SK-N-SH (cell line): ENCODE data around the gene FAM47E. TPM values are rescaled to one million over a fixed set of nuclear protein-coding genes. Genes with fewer than 3 reads are reported as not detected.

Source experiments
- CTCF ChIA-PET: fragments of 300-600, 350-600 bp; formaldehyde crosslinking; extraction: SDS; loops from one replicate; lab custom pipeline; 2021; lab: Yijun Ruan, JAX
- POLR2A ChIA-PET: fragments of 350-600 bp; sonication (Branson Sonifier 250); formaldehyde crosslinking; extraction: SDS; loops from one replicate; lab custom pipeline; 2020; ENCODE audit warnings: antibody characterized with exemption, inconsistent platforms; lab: Yijun Ruan, JAX
- DNase-seq: peaks from one replicate; pipeline ENCODE4 v3.0.0; 2012
- H2AFZ ChIP-seq: fragments of 200-600 bp; sonication (generic); 2 replicates; pipeline ENCODE4 v1.8.1; 2016; ENCODE audit warnings: antibody characterized with exemption, mild to moderate bottlenecking, low read depth
- H3F3A ChIP-seq: fragments of 200-600 bp; sonication (generic); replicated peaks from 2 replicates; pipeline ENCODE3; 2016; ENCODE audit warnings: antibody characterized with exemption, mild to moderate bottlenecking; ENCODE audit not compliant: insufficient read depth
- H3K27ac ChIP-seq, 2 experiments: fragments of 200-500 bp in 1 of 2; fragments of 200-600 bp in 1 of 2; sonication (Bioruptor generic) in 1 of 2; sonication (generic), shearing (Covaris generic) in 1 of 2; 2 replicates each; pipeline versions ENCODE4 v1.5.1 to v1.6.1; 2014 to 2016; ENCODE audit warnings: low read depth in 2 of 2, inconsistent platforms in 1 of 2, low read length in 1 of 2, mild to moderate bottlenecking in 1 of 2, mixed read lengths in 1 of 2
- H3K27me3 ChIP-seq: fragments of 200-600 bp; sonication (generic), shearing (Covaris generic); 2 replicates; pipeline ENCODE4 v1.6.1; 2016; ENCODE audit warnings: mixed run types; ENCODE audit not compliant: insufficient read depth
- H3K36me3 ChIP-seq, 2 experiments: fragments of 200-500 bp in 1 of 2; fragments of 200-600 bp in 1 of 2; sonication (Bioruptor generic) in 1 of 2; sonication (generic) in 1 of 2; replicated peaks in 1 of 2; 2 replicates each; pipeline versions ENCODE3 to v1.5.1; 2014 to 2016; ENCODE audit warnings: low read length in 1 of 2, mild to moderate bottlenecking in 1 of 2; ENCODE audit not compliant: insufficient read depth in 2 of 2, control insufficient read depth in 1 of 2
- H3K4me1 ChIP-seq, 2 experiments: fragments of 200-500 bp in 1 of 2; fragments of 200-600 bp in 1 of 2; sonication (Bioruptor generic) in 1 of 2; sonication (generic), shearing (Covaris generic) in 1 of 2; 2 replicates each; pipeline versions ENCODE4 v1.5.1 to v1.6.1; 2014 to 2016; ENCODE audit warnings: low read depth in 1 of 2, low read length in 1 of 2, mixed run types in 1 of 2; ENCODE audit not compliant: insufficient read depth in 2 of 2, control insufficient read depth in 1 of 2
- H3K4me2 ChIP-seq: fragments of 200-600 bp; sonication (generic), shearing (Covaris generic); 2 replicates; pipeline ENCODE4 v1.6.1; 2017; ENCODE audit warnings: mixed run types
- H3K4me3 ChIP-seq, 2 experiments: fragments of 200-500 bp in 1 of 2; fragments of 200-600 bp in 1 of 2; sonication (Bioruptor generic) in 1 of 2; sonication (generic), shearing (Covaris generic) in 1 of 2; 2 replicates each; pipeline versions ENCODE4 v1.5.1 to v1.8.1; 2014 to 2016; ENCODE audit warnings: low read depth in 2 of 2, inconsistent platforms in 1 of 2, low read length in 1 of 2, mild to moderate bottlenecking in 1 of 2, mixed read lengths in 1 of 2, moderate library complexity in 1 of 2
- H3K79me2 ChIP-seq: fragments of 200-600 bp; sonication (generic); 2 replicates; pipeline ENCODE4 v1.8.1; 2017; ENCODE audit warnings: mild to moderate bottlenecking; ENCODE audit not compliant: insufficient read depth
- H3K9ac ChIP-seq: fragments of 200-600 bp; sonication (generic); 2 replicates; pipeline ENCODE4 v1.6.1; 2017; ENCODE audit warnings: mixed run types
- H3K9me2 ChIP-seq: fragments of 200-600 bp; sonication (generic); 2 replicates; pipeline ENCODE4 v1.6.1; 2017; ENCODE audit warnings: mixed run types
- H3K9me3 ChIP-seq: fragments of 200-600 bp; sonication (generic); 2 replicates; pipeline ENCODE4 v1.6.1; 2017; ENCODE audit warnings: mixed run types, mild to moderate bottlenecking, moderate library complexity
- H4K20me1 ChIP-seq: fragments of 200-600 bp; sonication (generic); 2 replicates; pipeline ENCODE4 v1.6.1; 2017; ENCODE audit warnings: mild to moderate bottlenecking, mixed run types; ENCODE audit not compliant: insufficient read depth
- CHD2 ChIP-seq: fragments of 150-350 bp; IDR thresholded peaks from 2 replicates; pipeline ENCODE4 v1.6.1; 2018; ENCODE audit warnings: low read length; ENCODE audit not compliant: partially characterized antibody
- EZH2phosphoT487 ChIP-seq: fragments of 200-600 bp; sonication (generic); IDR thresholded peaks from 2 replicates; pipeline ENCODE4 v1.6.1; 2017; ENCODE audit warnings: low read depth, mixed run types, mild to moderate bottlenecking, antibody characterized with exemption, moderate library complexity, borderline replicate concordance
- FOSL2 ChIP-seq: IDR thresholded peaks from 2 replicates; pipeline ENCODE4 v1.4.0; 2012; ENCODE audit warnings: low read depth, mild to moderate bottlenecking, moderate library complexity, borderline replicate concordance
- IRF3 ChIP-seq: fragments of 150-350 bp; IDR thresholded peaks from 2 replicates; pipeline ENCODE4 v1.6.1; 2016; ENCODE audit warnings: mild to moderate bottlenecking, low read depth, low read length
- JUND ChIP-seq: IDR thresholded peaks from 2 replicates; pipeline ENCODE4 v1.4.0; 2012
- MAX ChIP-seq: IDR thresholded peaks from 2 replicates; pipeline ENCODE4 v1.4.0; 2012; ENCODE audit warnings: low read depth
- MEF2A ChIP-seq: IDR thresholded peaks from 2 replicates; pipeline ENCODE4 v1.4.0; 2012; ENCODE audit warnings: low read depth, borderline replicate concordance
- NRF1 ChIP-seq: IDR thresholded peaks from 2 replicates; pipeline ENCODE4 v1.6.1; 2012; ENCODE audit warnings: low read depth, mild to moderate bottlenecking, low read length
- PBX3 ChIP-seq: IDR thresholded peaks from 2 replicates; pipeline ENCODE4; 2012
- RAD21 ChIP-seq: IDR thresholded peaks from 2 replicates; pipeline ENCODE4 v1.6.1; 2012; ENCODE audit warnings: mild to moderate bottlenecking, low read length
- RCOR1 ChIP-seq: fragments of 150-350 bp; IDR thresholded peaks from 2 replicates; pipeline ENCODE4 v1.6.1; 2017; ENCODE audit warnings: antibody characterized with exemption, low read length
- RFX5 ChIP-seq: IDR thresholded peaks from 2 replicates; pipeline ENCODE4 v1.6.1; 2012; ENCODE audit warnings: mild to moderate bottlenecking, improper control_type of control experiment, low read length
- RXRA ChIP-seq: IDR thresholded peaks from 2 replicates; pipeline ENCODE4 v1.4.0; 2012; ENCODE audit warnings: low read depth, mild to moderate bottlenecking, borderline replicate concordance
- SIN3A ChIP-seq: IDR thresholded peaks from 2 replicates; pipeline ENCODE4 v1.6.1; 2012; ENCODE audit warnings: low read depth, mild to moderate bottlenecking, low read length, moderate library complexity, borderline replicate concordance
- SMC3 ChIP-seq: IDR thresholded peaks from 2 replicates; pipeline ENCODE4 v1.6.1; 2012; ENCODE audit warnings: low read depth, low read length, improper control_type of control experiment
- TCF12 ChIP-seq: IDR thresholded peaks from 2 replicates; pipeline ENCODE4 v1.4.0; 2012
- TEAD4 ChIP-seq: IDR thresholded peaks from 2 replicates; pipeline ENCODE4 v1.4.0; 2012; ENCODE audit warnings: mild to moderate bottlenecking, borderline replicate concordance; ENCODE audit not compliant: insufficient read depth
- USF1 ChIP-seq: IDR thresholded peaks from 2 replicates; pipeline ENCODE4 v1.4.0; 2012; ENCODE audit warnings: low read depth, borderline replicate concordance
- YY1 ChIP-seq: IDR thresholded peaks from 2 replicates; pipeline ENCODE4 v1.4.0; 2012; ENCODE audit warnings: low read depth, mild to moderate bottlenecking
- WGBS: methylation state at CpG from one replicate; pipeline ENCODE4 v1.1.6; 2017; ENCODE audit warnings: low lambda C conversion rate; 5-methylcytosine and 5-hydroxymethylcytosine counted together
- polyA plus RNA-seq, 3 experiments: library from polyadenylated mRNA; depleted of rRNA; stranded (reverse); fragments of >200 nt; gene quantifications; 2 replicates each; pipeline ENCODE4 v1.2.3, GENCODE V29; 2012
- TF ChIP-seq, protein P1 (sequence below): fragments of 150-350 bp; IDR thresholded peaks from 2 replicates; pipeline ENCODE4 v1.6.1; 2017; ENCODE audit warnings: antibody characterized with exemption, low read length, low read depth, borderline replicate concordance

Gene FAM47E
- polyA plus RNA-seq, 1 of the 3 experiments (the other 2 are of a cell fraction): 1.8 TPM

DNA sequence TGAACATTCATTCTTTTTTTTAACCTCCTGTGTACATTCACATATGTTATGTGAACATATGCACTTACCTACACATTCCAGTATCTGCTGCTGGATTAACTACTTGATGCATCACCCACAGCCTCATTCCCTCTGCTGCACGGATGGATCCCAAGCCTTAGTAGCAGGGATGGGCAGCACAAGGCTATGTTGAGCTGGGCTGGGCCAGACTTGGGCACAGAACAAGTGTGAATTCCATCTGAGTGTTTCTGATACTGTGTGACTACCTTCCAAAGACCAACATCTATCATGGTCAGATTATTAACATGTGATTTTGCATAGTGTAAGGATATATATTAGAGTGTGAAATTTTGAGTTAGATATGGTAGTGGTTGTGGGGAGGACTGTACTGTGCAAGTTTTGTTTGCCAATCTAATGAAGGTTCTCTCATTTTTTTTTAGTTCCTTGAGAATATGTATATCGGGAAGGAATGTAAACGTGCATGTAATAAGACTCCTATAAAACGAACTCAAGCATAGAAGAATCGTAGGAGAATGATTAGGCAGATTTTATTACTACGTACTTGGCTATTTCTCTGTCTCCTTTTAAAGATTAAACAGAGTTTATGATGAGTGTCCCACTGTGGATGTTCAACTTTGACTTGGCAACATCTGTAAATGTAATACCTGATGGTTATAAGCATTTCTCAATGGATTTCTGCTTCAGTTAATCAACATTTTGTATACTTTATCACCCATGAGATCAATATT, 31.6 kb downstream of the FAM47E start:
- no peak overlapping the region for H3K9ac ChIP-seq
- ChIA-PET POLR2A (no interaction called here), CTCF (interaction anchor here (0.7 kb wide), 1 partner anchor 77 kb away, joined by 3 read pairs; no protein-coding TSS in a partner anchor)
- no peak for TF ChIP-seq RCOR1
- TF ChIP-seq EZH2phosphoT487: no peak
- no peak for TF ChIP-seq RAD21
- no peak for TF ChIP-seq MEF2A
- TF ChIP-seq SIN3A: no peak
- no peak for TF ChIP-seq NRF1
- no peak for TF ChIP-seq JUND
- no peak for TF ChIP-seq RFX5
- no peak for TF ChIP-seq FOSL2
- TF ChIP-seq, protein P1, sequence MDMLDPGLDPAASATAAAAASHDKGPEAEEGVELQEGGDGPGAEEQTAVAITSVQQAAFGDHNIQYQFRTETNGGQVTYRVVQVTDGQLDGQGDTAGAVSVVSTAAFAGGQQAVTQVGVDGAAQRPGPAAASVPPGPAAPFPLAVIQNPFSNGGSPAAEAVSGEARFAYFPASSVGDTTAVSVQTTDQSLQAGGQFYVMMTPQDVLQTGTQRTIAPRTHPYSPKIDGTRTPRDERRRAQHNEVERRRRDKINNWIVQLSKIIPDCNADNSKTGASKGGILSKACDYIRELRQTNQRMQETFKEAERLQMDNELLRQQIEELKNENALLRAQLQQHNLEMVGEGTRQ: no peak
- TF ChIP-seq SMC3: no peak
- TF ChIP-seq YY1: no peak
- TF ChIP-seq MAX: no peak
- no peak for TF ChIP-seq CHD2
- TF ChIP-seq RXRA: no peak
- no peak for TF ChIP-seq USF1
- no peak for TF ChIP-seq IRF3
- no peak for TF ChIP-seq PBX3
- no peak for TF ChIP-seq TEAD4
- TF ChIP-seq TCF12: no peak
- 78% methylated on average over 6 of the region's 6 CpGs for WGBS
- H3K79me2 ChIP-seq: no peaks in the 10 kb centered on the region
- peaks cover 5% of the 10 kb centered on the region; the same call in 1 of the 2 replicates for H3K9me3 ChIP-seq
- no peak overlapping the region for H3K4me3 ChIP-seq
- no peaks in the 10 kb centered on the region for H3K9me2 ChIP-seq
- no peaks in the 10 kb centered on the region for H3F3A ChIP-seq
- H4K20me1 ChIP-seq: no peaks in the 10 kb centered on the region
- peaks cover 0 to 4% of the 10 kb centered on the region in 2 experiments; a peak in 1 of 4 replicates for H3K4me1 ChIP-seq
- no peaks in the 10 kb centered on the region for H3K36me3 ChIP-seq
- H3K27me3 ChIP-seq: no peaks in the 10 kb centered on the region
- H2AFZ ChIP-seq: no peak overlapping the region
- no peak overlapping the region for H3K4me2 ChIP-seq
- H3K27ac ChIP-seq: no peak overlapping the region
- no peak for DNase-seq
